Heart left ventricle (tissue), 13 donors: ENCODE results near the gene SCFD2.

ENCODE experiments used
- POLR2A ChIP-seq, 2 donors: fragments of 450-650 bp; IDR thresholded peaks; one replicate each; pipeline ENCODE4 v1.6.1; 2017; ENCODE audit warnings: antibody characterized with exemption in 2 of 2, mild to moderate bottlenecking in 2 of 2, moderate library complexity in 2 of 2
- TF ChIP-seq, protein P1 (sequence below), 12 donors: fragments of 200-600 bp; sonication (generic) in 4 of 12; IDR thresholded peaks; one replicate each; pipeline versions ENCODE4 v1.5.0 to v1.8.0; 2018 to 2022; ENCODE audit warnings: antibody characterized with exemption in 12 of 12, mild to moderate bottlenecking in 5 of 12
- donor health status: ischemic (EF 13 %, LVEDD 7.1; RV severe dilation, severe dysfunction).
- donor health status: DM: no; HTN: yes; CAD: no.
- donor health status: DM: no; HTN: no; CAD: no.
- donor health status: ischemic (EF 25% LVEDD 6.9; RV normal size, moderate dysfunction).
- donor health status: ischemic (EF 25% LVEDD 5.7; RV mildly dilated, moderate dysfunction).
- donor health status: ischemic (EF 35%, LVEDD 5.7; RV mildly dilated, moderate dysfunction).
- donor health status: nonischemic (EF 11% LVEDD 7.7; RV severe dilation, severe dysfunction).
- donor health status: DM: yes; HTN: yes; CAD: no.
- donor health status: PGD.
- donor health status: ischemic (EF 29% LVEDD 5.4; RV normal size, mild dysfunction).
- donor health status: nonischemic (EF 23%, LVEDD 6.1; RV moderate dilation, normal function).

GRCh38 chr4:53061091-53061850 lies 304.6 kb downstream of the SCFD2 start:
- TF ChIP-seq, protein P1, sequence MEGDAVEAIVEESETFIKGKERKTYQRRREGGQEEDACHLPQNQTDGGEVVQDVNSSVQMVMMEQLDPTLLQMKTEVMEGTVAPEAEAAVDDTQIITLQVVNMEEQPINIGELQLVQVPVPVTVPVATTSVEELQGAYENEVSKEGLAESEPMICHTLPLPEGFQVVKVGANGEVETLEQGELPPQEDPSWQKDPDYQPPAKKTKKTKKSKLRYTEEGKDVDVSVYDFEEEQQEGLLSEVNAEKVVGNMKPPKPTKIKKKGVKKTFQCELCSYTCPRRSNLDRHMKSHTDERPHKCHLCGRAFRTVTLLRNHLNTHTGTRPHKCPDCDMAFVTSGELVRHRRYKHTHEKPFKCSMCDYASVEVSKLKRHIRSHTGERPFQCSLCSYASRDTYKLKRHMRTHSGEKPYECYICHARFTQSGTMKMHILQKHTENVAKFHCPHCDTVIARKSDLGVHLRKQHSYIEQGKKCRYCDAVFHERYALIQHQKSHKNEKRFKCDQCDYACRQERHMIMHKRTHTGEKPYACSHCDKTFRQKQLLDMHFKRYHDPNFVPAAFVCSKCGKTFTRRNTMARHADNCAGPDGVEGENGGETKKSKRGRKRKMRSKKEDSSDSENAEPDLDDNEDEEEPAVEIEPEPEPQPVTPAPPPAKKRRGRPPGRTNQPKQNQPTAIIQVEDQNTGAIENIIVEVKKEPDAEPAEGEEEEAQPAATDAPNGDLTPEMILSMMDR (IDR thresholded peaks at IDR 0.05), result no peak
- no peak for TF ChIP-seq POLR2A (IDR thresholded peaks at IDR 0.05)
